Nephron (organoid): ENCODE data around the gene RIMS4.

Experiments used
- H3K27ac Mint-ChIP-seq, 3 experiments: 2 replicates each; pipeline ENCODE4 v1.8.0; 2020; ENCODE audit warnings: mixed read lengths in 3 of 3, mild to moderate bottlenecking in 2 of 3, moderate library complexity in 1 of 3
- H3K27me3 Mint-ChIP-seq: 2 replicates; pipeline ENCODE4 v1.8.0; 2021; ENCODE audit warnings: low read depth, mild to moderate bottlenecking, moderate library complexity, mixed read lengths
- H3K36me3 Mint-ChIP-seq: 2 replicates; pipeline ENCODE4 v1.8.0; 2020; ENCODE audit warnings: low read depth, mixed read lengths
- H3K4me1 Mint-ChIP-seq: 2 replicates; pipeline ENCODE4 v1.8.0; 2020; ENCODE audit warnings: mixed read lengths
- H3K4me3 Mint-ChIP-seq, 3 experiments: 2 replicates each; pipeline ENCODE4 v1.8.0; 2020; ENCODE audit warnings: mild to moderate bottlenecking in 3 of 3, mixed read lengths in 3 of 3, moderate library complexity in 2 of 3
- H3K9me3 Mint-ChIP-seq: 2 replicates; pipeline ENCODE4 v1.8.0; 2020; ENCODE audit warnings: mixed read lengths
- TF ChIP-seq, protein P1 (sequence below), 3 experiments: fragments of 200-600 bp; sonication (generic); IDR thresholded peaks; one replicate each; pipeline ENCODE4 v1.5.0; 2021; ENCODE audit warnings: antibody characterized with exemption in 3 of 3; ENCODE audit not compliant: unreplicated experiment in 3 of 3

Gene RIMS4

DNA sequence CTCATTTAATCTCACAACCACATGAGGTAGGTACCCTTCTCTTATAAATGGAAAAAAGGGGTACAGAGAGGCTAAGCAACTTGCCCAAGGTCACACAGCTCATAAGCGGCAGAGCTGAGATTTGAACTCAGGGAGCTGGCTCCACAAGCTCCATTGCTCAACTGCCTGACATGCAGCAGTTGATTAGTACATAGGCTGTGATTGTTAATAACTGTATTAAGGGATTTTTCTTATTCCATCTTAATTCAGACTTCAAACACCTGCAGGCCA lies 88.6 kb downstream of the RIMS4 start:
- peaks cover under 1% of the 10 kb centered on the region for H3K27me3 Mint-ChIP-seq
- no peaks in the 10 kb centered on the region for H3K9me3 Mint-ChIP-seq
- H3K36me3 Mint-ChIP-seq: no peaks in the 10 kb centered on the region
- no peaks in the 10 kb centered on the region for H3K4me1 Mint-ChIP-seq
- no peak overlapping the region for H3K27ac Mint-ChIP-seq
- no peak overlapping the region for H3K4me3 Mint-ChIP-seq
- TF ChIP-seq, protein P1, sequence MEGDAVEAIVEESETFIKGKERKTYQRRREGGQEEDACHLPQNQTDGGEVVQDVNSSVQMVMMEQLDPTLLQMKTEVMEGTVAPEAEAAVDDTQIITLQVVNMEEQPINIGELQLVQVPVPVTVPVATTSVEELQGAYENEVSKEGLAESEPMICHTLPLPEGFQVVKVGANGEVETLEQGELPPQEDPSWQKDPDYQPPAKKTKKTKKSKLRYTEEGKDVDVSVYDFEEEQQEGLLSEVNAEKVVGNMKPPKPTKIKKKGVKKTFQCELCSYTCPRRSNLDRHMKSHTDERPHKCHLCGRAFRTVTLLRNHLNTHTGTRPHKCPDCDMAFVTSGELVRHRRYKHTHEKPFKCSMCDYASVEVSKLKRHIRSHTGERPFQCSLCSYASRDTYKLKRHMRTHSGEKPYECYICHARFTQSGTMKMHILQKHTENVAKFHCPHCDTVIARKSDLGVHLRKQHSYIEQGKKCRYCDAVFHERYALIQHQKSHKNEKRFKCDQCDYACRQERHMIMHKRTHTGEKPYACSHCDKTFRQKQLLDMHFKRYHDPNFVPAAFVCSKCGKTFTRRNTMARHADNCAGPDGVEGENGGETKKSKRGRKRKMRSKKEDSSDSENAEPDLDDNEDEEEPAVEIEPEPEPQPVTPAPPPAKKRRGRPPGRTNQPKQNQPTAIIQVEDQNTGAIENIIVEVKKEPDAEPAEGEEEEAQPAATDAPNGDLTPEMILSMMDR (IDR thresholded peaks at IDR 0.05; ENCODE audit: unreplicated experiment in 3 of 3): no peak

DNA sequence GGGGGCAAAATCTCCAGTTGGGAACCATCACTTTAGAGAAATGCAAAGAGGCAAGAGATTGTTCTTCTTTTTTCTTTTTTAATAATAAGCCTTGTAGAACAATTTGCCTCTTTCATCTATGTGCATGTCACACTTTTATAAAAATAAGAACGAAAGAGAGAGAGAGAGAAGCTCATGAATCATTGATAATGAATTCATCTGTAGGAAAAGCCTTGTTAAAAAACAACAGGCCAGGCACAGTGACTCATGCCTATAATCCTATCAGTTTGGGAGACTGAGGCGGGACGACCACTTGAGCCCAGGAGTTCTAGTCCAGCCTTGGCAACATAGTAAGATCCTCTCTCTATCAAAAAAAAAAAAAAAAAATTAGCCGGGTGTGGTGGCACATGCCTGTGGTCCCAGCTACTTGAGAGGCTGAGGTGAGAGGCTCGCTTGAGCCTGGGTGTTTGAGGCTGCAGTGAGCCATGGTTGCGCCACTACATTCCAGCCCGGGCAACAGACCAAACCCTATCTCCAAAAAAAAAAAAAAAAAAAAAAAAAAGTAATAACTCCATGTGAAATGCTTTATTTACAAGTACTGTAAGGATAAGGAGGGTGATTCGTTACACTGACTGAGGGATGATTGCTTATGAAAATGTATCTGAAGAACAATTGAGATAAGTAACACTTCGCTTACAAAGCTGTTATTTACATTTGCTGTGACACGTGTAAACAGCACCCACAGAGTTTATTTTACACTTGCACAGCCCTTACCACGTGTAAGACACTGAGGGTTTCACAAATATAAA lies 89.2 kb downstream of the RIMS4 start:
- Mint-ChIP-seq H3K4me3 (no peak overlapping the region), H3K27ac (no peak overlapping the region), H3K27me3 (peaks cover 5% of the 10 kb centered on the region), H3K9me3 (no peaks in the 10 kb centered on the region), H3K36me3 (no peaks in the 10 kb centered on the region), H3K4me1 (no peaks in the 10 kb centered on the region)
- TF ChIP-seq, protein P1 (IDR thresholded peaks at IDR 0.05; ENCODE audit: unreplicated experiment in 3 of 3): no peak

DNA sequence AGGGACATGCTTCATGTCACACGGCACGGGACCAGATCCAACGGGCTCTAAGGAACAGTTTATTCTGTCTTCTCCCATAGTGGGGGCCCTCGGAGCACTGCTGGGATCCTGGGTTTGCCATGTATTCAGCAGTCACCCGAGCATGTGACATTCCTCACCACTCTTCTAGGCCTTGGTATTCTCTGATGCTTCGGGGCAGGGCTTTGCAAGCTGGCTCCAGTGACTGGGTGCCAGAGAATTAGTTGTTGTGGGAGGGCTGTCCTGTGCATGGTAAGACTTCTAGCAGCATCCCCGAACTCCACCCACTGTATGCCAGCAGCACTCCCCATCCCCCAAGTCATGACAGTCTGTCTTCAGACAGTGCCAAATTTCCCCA lies 89.7 kb downstream of the RIMS4 start:
- TF ChIP-seq, protein P1 (IDR thresholded peaks at IDR 0.05; ENCODE audit: unreplicated experiment in 3 of 3): no peak
- no peaks in the 10 kb centered on the region for H3K9me3 Mint-ChIP-seq
- no peaks in the 10 kb centered on the region for H3K4me1 Mint-ChIP-seq
- no peak overlapping the region for H3K27ac Mint-ChIP-seq
- no peaks in the 10 kb centered on the region for H3K36me3 Mint-ChIP-seq
- H3K4me3 Mint-ChIP-seq: no peak overlapping the region
- peaks cover 5% of the 10 kb centered on the region for H3K27me3 Mint-ChIP-seq

DNA sequence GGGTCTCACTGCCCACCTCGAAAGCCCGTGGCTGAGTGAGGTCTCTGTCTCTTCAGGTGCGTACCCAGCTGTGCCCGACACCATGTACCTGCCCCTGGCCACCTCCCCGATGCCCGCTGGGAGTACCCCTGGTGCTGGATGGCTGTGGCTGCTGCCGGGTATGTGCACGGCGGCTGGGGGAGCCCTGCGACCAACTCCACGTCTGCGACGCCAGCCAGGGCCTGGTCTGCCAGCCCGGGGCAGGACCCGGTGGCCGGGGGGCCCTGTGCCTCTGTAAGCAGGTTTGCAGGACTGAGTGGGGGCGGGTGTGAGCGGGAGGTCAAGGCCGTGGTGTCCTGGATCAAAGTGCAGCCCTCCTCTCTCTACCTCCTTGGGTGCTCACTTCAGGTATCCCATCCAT lies 90.5 kb downstream of the RIMS4 start:
- TF ChIP-seq, protein P1 (IDR thresholded peaks at IDR 0.05; ENCODE audit: unreplicated experiment in 3 of 3): no peak
- H3K9me3 Mint-ChIP-seq: no peaks in the 10 kb centered on the region
- no peaks in the 10 kb centered on the region for H3K4me1 Mint-ChIP-seq
- peaks cover 8% of the 10 kb centered on the region for H3K27me3 Mint-ChIP-seq
- H3K4me3 Mint-ChIP-seq: no peak overlapping the region
- no peak overlapping the region for H3K27ac Mint-ChIP-seq
- H3K36me3 Mint-ChIP-seq: no peaks in the 10 kb centered on the region

DNA sequence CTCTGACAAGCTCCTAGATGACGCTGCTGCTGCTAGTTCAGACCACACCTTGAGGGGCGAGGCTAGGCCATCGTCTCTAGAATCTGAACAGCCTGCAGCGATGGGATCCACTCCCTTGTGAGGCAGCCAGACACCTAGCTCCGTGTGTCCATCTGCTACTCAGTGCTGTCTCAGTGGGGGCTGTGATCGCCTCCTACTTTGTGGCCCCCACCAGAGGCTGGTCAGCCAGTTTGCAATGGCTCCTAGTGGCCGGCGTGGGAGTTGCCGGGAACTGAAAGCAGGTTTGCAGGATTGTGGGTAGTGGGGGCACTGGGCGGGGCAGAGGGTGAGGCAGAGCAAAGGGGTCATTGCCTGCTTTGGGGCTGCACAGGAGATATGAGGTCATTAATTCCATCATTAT lies 92.4 kb downstream of the RIMS4 start:
- Mint-ChIP-seq H3K36me3 (no peaks in the 10 kb centered on the region), H3K9me3 (no peaks in the 10 kb centered on the region), H3K27ac (no peak overlapping the region), H3K4me3 (no peak overlapping the region), H3K27me3 (peaks cover 8% of the 10 kb centered on the region), H3K4me1 (no peaks in the 10 kb centered on the region)
- TF ChIP-seq, protein P1 (IDR thresholded peaks at IDR 0.05; ENCODE audit: unreplicated experiment in 3 of 3): peak in 1 of 3 experiments; percentile 11
